ENCODE results near the gene WDFY3.

The WDFY3 gene

GRCh38 chr4:84727491-84727890 is 239.0 kb downstream of the WDFY3 start:
- POLR2A ChIA-PET (ENCODE audit: low non-redundant PET), result no interaction called here
- TF ChIP-seq CTCF (conservative IDR thresholded peaks at IDR 0.05; ENCODE audit: low read depth), result no peak
- H3K27ac ChIP-seq, result no peak overlapping the region
- no peak for DNase-seq (ENCODE audit: low spot score)
- CTCF ChIA-PET, result interaction anchor here (0.6 kb wide), 1 partner anchor 852 kb away, joined by 3 read pairs; no protein-coding TSS in a partner anchor

- no peak overlapping the region for H3K27ac ChIP-seq
- DNase-seq (ENCODE audit: low spot score), result no peak
- CTCF ChIA-PET, result interaction anchor here (0.7 kb wide), 1 partner anchor 733 kb away, joined by 3 read pairs; no protein-coding TSS in a partner anchor
These were observed 240.1 kb downstream of the WDFY3 start for GRCh38 chr4:84726356-84726755.

GRCh38 chr4:84722720-84723119 is 243.8 kb downstream of the WDFY3 start:
- H3K27ac ChIP-seq, result no peak overlapping the region
- ChIA-PET POLR2A (ENCODE audit: low non-redundant PET) (no interaction called here), CTCF (no interaction called here)
- no peak for TF ChIP-seq CTCF (conservative IDR thresholded peaks at IDR 0.05; ENCODE audit: low read depth)
- no peak for DNase-seq (ENCODE audit: low spot score)

More at GRCh38 chr4:84726356-84726755, 240.1 kb downstream of the WDFY3 start:
- POLR2A ChIA-PET (ENCODE audit: low non-redundant PET), result no interaction called here
- no peak for TF ChIP-seq CTCF (conservative IDR thresholded peaks at IDR 0.05; ENCODE audit: low read depth)

GRCh38 chr4:84719115-84719514 is 247.4 kb downstream of the WDFY3 start:
- TF ChIP-seq CTCF (conservative IDR thresholded peaks at IDR 0.05; ENCODE audit: low read depth), result no peak
- ChIA-PET POLR2A (ENCODE audit: low non-redundant PET) (no interaction called here), CTCF (no interaction called here)
- DNase-seq (ENCODE audit: low spot score), result no peak
- no peak overlapping the region for H3K27ac ChIP-seq

- ChIA-PET POLR2A (ENCODE audit: low non-redundant PET) (no interaction called here), CTCF (no interaction called here)
- no peak overlapping the region for H3K27ac ChIP-seq
- TF ChIP-seq CTCF (conservative IDR thresholded peaks at IDR 0.05; ENCODE audit: low read depth), result no peak
- no peak for DNase-seq (ENCODE audit: low spot score)
These were observed 247.8 kb downstream of the WDFY3 start for GRCh38 chr4:84718699-84719098.

- TF ChIP-seq CTCF (conservative IDR thresholded peaks at IDR 0.05; ENCODE audit: low read depth), result no peak
- H3K27ac ChIP-seq, result no peak overlapping the region
- CTCF ChIA-PET, result no interaction called here
- no peak for DNase-seq (ENCODE audit: low spot score)
- POLR2A ChIA-PET (ENCODE audit: low non-redundant PET), result no interaction called here
These were observed 255.9 kb downstream of the WDFY3 start for GRCh38 chr4:84710548-84710947.

Data from RWPE1 (cell line).